Cardiac muscle cell (in vitro differentiated cells and primary cell): ENCODE measurements around the gene PROM1. TPM values are rescaled to one million over a fixed set of nuclear protein-coding genes. Genes with fewer than 3 reads are reported as not detected.

Source experiments
- DNase-seq, 2 donors: peaks; one replicate each; pipeline versions ENCODE4 v3.0.0 to v3.0.0-alpha.2; 2010 to 2017; ENCODE audit warnings: low read depth in 1 of 2, low spot score in 1 of 2
- H3K27ac ChIP-seq: fragments of 200-600 bp; sonication (generic); 2 replicates; pipeline ENCODE4 v1.5.1; 2016
- H3K27me3 ChIP-seq: fragments of 200-600 bp; sonication (generic); 2 replicates; pipeline ENCODE4 v1.6.0; 2016; ENCODE audit warnings: control low read depth
- H3K36me3 ChIP-seq: fragments of 200-600 bp; sonication (generic); 2 replicates; pipeline ENCODE4 v1.5.1; 2016; ENCODE audit warnings: control low read depth
- H3K4me1 ChIP-seq: fragments of 200-600 bp; sonication (generic); 2 replicates; pipeline ENCODE4 v1.8.1; 2017; ENCODE audit warnings: low read depth, mild to moderate bottlenecking, mixed run types
- H3K4me3 ChIP-seq: fragments of 200-600 bp; sonication (generic); 2 replicates; pipeline ENCODE4 v1.5.1; 2016; ENCODE audit warnings: mild to moderate bottlenecking
- H3K9me3 ChIP-seq: fragments of 200-600 bp; sonication (generic); 2 replicates; pipeline ENCODE4 v1.5.1; 2017; ENCODE audit warnings: low read depth, mild to moderate bottlenecking, control low read depth
- polyA plus RNA-seq: library from polyadenylated mRNA; unstranded; fragments of >200 nt; fragmentation: Nextera tagmentation; extraction: Ambion mirVana; gene quantifications from 2 replicates; pipeline ENCODE4 v1.2.1, GENCODE V29; 2016
- total RNA-seq: library from RNA; depleted of rRNA; stranded (reverse); fragments of >200 nt; gene quantifications from 2 replicates; pipeline ENCODE4 v1.2.3, GENCODE V29; 2016
- TF ChIP-seq, protein P1 (sequence below): IDR thresholded peaks from 2 replicates; pipeline ENCODE4 v1.5.1; 2012; ENCODE audit warnings: low read depth, mild to moderate bottlenecking, low read length

The PROM1 gene
- total and polyA plus RNA-seq, 2 experiments from 2014 or later: 2.0 to 4.9 TPM

- no peaks in the 10 kb centered on the region for H3K9me3 ChIP-seq
- H3K36me3 ChIP-seq: no peaks in the 10 kb centered on the region
- H3K4me3 ChIP-seq: no peak overlapping the region
- H3K4me1 ChIP-seq: peaks cover 4% of the 10 kb centered on the region
- DNase-seq: no peak
- TF ChIP-seq, protein P1, sequence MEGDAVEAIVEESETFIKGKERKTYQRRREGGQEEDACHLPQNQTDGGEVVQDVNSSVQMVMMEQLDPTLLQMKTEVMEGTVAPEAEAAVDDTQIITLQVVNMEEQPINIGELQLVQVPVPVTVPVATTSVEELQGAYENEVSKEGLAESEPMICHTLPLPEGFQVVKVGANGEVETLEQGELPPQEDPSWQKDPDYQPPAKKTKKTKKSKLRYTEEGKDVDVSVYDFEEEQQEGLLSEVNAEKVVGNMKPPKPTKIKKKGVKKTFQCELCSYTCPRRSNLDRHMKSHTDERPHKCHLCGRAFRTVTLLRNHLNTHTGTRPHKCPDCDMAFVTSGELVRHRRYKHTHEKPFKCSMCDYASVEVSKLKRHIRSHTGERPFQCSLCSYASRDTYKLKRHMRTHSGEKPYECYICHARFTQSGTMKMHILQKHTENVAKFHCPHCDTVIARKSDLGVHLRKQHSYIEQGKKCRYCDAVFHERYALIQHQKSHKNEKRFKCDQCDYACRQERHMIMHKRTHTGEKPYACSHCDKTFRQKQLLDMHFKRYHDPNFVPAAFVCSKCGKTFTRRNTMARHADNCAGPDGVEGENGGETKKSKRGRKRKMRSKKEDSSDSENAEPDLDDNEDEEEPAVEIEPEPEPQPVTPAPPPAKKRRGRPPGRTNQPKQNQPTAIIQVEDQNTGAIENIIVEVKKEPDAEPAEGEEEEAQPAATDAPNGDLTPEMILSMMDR: no peak
- H3K27me3 ChIP-seq: no peaks in the 10 kb centered on the region
- no peak overlapping the region for H3K27ac ChIP-seq
Measured at GRCh38 chr4:15990570-15991285, 93.1 kb downstream of the PROM1 start.

GRCh38 chr4:15989424-15989823, 94.4 kb downstream of the PROM1 start:
- Histone ChIP-seq H3K27ac (no peak overlapping the region), H3K36me3 (no peaks in the 10 kb centered on the region), H3K27me3 (no peaks in the 10 kb centered on the region), H3K4me3 (no peak overlapping the region), H3K9me3 (no peaks in the 10 kb centered on the region), H3K4me1 (peaks cover 4% of the 10 kb centered on the region)
- DNase-seq: no peak
- TF ChIP-seq, protein P1: no peak

GRCh38 chr4:15988222-15988621, 95.6 kb downstream of the PROM1 start:
- no peaks in the 10 kb centered on the region for H3K9me3 ChIP-seq
- H3K4me1 ChIP-seq: peaks cover 4% of the 10 kb centered on the region
- no peaks in the 10 kb centered on the region for H3K36me3 ChIP-seq
- no peaks in the 10 kb centered on the region for H3K27me3 ChIP-seq
- H3K27ac ChIP-seq: no peak overlapping the region
- TF ChIP-seq, protein P1: no peak
- no peak overlapping the region for H3K4me3 ChIP-seq
- DNase-seq: no peak

DNA sequence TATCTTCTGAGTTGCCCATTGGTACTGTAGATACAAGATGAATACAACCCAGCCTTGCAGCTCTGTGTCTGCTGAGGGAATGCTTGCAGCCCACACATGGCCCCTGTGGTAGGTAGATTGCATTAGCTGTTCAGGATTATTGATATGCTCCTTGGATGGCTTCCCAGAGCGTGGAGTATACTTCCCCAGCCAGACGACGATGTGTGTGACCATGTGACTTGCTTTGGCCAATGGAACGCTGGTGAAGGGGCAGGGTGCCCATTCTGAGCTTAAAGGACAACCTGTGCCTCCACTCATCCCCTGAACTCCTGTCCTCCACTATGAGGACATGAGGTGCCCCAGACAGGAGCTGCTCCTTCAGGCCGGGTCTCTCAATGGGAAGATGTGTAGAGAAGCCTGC, 96.9 kb downstream of the PROM1 start:
- Histone ChIP-seq H3K36me3 (no peaks in the 10 kb centered on the region), H3K9me3 (no peaks in the 10 kb centered on the region), H3K4me3 (no peak overlapping the region), H3K27me3 (no peaks in the 10 kb centered on the region), H3K4me1 (peaks cover 4% of the 10 kb centered on the region), H3K27ac (no peak overlapping the region)
- DNase-seq: no peak
- TF ChIP-seq, protein P1: no peak

GRCh38 chr4:15983610-15984009, 100.2 kb downstream of the PROM1 start:
- no peak for DNase-seq
- Histone ChIP-seq H3K36me3 (no peaks in the 10 kb centered on the region), H3K4me3 (no peak overlapping the region), H3K27me3 (no peaks in the 10 kb centered on the region), H3K9me3 (no peaks in the 10 kb centered on the region), H3K4me1 (no peaks in the 10 kb centered on the region), H3K27ac (no peak overlapping the region)
- TF ChIP-seq, protein P1: no peak
